Activated CD8-positive, alpha-beta T cell treated with anti-CD3 and anti-CD28 coated beads for 36 hours (primary cell): ENCODE results near the gene REXO4. TPM values are rescaled to one million over a fixed set of nuclear protein-coding genes. Genes with fewer than 3 reads are reported as not detected.
A peak's percentile ranks its signal among the peaks of the same experiment; 100 is the strongest.

Experiments
- ATAC-seq: fragments of 200-7000 bp; cut with Tn5 transposase; one replicate; pipeline ENCODE4 v1.10.0; 2021; ENCODE audit warnings: mild to moderate bottlenecking, moderate library complexity
- CTCF ChIA-PET: fragments of 350-600 bp; sonication (Branson Sonifier 250); formaldehyde crosslinking; loops from one replicate; lab custom pipeline; 2021; ENCODE audit warnings: antibody characterized with exemption; lab: Charles Lee
- POLR2A ChIA-PET: fragments of 350-600 bp; sonication (Branson Sonifier 250); formaldehyde crosslinking; loops from one replicate; lab custom pipeline; 2021; ENCODE audit warnings: antibody characterized with exemption; lab: Charles Lee
- DNase-seq: peaks from one replicate; pipeline ENCODE4 v3.0.0-alpha.2; 2020
- H3K27ac Mint-ChIP-seq: one replicate; pipeline ENCODE4 v1.8.0; 2021; ENCODE audit warnings: mild to moderate bottlenecking, mixed read lengths
- H3K27me3 Mint-ChIP-seq: one replicate; pipeline ENCODE4 v1.8.0; 2021; ENCODE audit warnings: mixed read lengths
- H3K36me3 Mint-ChIP-seq: one replicate; pipeline ENCODE4 v1.8.0; 2021; ENCODE audit warnings: low read depth, mixed read lengths
- H3K4me1 Mint-ChIP-seq: one replicate; pipeline ENCODE4 v1.8.0; 2021; ENCODE audit warnings: low read depth, mixed read lengths
- H3K4me3 Mint-ChIP-seq: one replicate; pipeline ENCODE4 v1.8.0; 2021; ENCODE audit warnings: mild to moderate bottlenecking, moderate library complexity, mixed read lengths
- H3K9me3 Mint-ChIP-seq: one replicate; pipeline ENCODE4 v1.8.0; 2021; ENCODE audit warnings: mixed read lengths
- intact Hi-C: fragments of 100-400 bp; cut with micrococcal nuclease; formaldehyde crosslinking; loops from one replicate; pipeline ENCODE4 v1.10.0; 2022
- total RNA-seq, 2 experiments: library from RNA; stranded (reverse); gene quantifications; one replicate each; pipeline ENCODE4 v1.2.3, GENCODE V29; 2021
- TF ChIP-seq, protein P1 (sequence below): fragments of 200-600 bp; IDR thresholded peaks from one replicate; pipeline ENCODE4 v1.8.0; 2022; ENCODE audit warnings: antibody characterized with exemption, mild to moderate bottlenecking

Gene REXO4
- total RNA-seq, 2 experiments from 2014 or later = 35.3 to 36.7 TPM

DNA sequence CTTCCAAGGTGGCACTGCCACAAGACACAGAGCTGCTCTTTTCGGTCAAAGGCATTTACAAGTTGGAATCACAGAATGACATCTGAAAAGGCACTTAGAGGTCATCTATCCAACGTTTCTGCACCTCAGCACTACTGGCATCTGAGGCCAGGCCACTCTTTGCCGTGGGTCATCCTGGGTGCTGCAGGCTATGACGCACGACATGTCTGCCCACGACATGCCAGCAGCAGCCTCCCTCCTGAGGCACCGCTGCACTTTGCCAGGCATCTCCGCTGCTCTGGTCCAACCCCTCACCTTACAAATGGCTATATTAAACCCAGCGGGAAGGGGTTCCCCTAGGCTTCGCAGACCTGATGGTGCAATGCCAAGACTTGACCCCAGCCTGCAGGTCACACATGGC, 50.0 kb downstream of the REXO4 start:
- H3K4me3 Mint-ChIP-seq = no peak overlapping the region
- H3K4me1 Mint-ChIP-seq = peaks cover 56% of the 10 kb centered on the region
- ChIA-PET POLR2A (interaction anchor here (1.5 to 28.8 kb wide), 2 partner anchors 10 to 19 kb away, joined by 5 to 872 read pairs; partner anchors contain the start of genes MED22, RPL7A, SURF1 and SURF2), CTCF (interaction anchor here (1.1 kb wide), 1 partner anchor 16 kb away, joined by 4 read pairs; no protein-coding TSS in a partner anchor)
- TF ChIP-seq, protein P1, sequence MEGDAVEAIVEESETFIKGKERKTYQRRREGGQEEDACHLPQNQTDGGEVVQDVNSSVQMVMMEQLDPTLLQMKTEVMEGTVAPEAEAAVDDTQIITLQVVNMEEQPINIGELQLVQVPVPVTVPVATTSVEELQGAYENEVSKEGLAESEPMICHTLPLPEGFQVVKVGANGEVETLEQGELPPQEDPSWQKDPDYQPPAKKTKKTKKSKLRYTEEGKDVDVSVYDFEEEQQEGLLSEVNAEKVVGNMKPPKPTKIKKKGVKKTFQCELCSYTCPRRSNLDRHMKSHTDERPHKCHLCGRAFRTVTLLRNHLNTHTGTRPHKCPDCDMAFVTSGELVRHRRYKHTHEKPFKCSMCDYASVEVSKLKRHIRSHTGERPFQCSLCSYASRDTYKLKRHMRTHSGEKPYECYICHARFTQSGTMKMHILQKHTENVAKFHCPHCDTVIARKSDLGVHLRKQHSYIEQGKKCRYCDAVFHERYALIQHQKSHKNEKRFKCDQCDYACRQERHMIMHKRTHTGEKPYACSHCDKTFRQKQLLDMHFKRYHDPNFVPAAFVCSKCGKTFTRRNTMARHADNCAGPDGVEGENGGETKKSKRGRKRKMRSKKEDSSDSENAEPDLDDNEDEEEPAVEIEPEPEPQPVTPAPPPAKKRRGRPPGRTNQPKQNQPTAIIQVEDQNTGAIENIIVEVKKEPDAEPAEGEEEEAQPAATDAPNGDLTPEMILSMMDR = no peak
- H3K36me3 Mint-ChIP-seq = peaks cover 80% of the 10 kb centered on the region
- H3K27ac Mint-ChIP-seq = peak overlapping the region; percentile 98
- ATAC-seq = no peak
- H3K27me3 Mint-ChIP-seq = no peaks in the 10 kb centered on the region
- no peak for DNase-seq
- H3K9me3 Mint-ChIP-seq = no peaks in the 10 kb centered on the region
- intact Hi-C loops = no loop called here

DNA sequence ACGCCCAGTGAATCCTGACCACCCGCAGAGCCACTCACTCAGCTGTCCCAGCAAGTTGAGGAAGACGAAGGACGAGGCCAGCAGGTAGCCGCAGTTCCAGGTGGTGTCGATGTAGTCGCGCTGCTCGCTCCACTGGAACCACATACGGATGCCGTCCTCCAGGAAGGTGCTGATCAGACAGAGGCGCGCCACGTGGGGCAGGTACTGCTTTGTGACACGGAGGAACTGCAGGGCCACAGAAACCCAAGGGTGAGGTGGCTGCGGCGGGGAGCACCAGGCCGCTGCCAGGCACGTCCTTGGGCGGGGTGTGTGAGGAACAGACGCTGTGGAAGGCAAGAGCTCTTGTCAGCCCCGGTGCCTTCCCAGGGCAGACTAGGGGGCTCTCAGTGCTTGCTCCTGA, 50.6 kb downstream of the REXO4 start:
- no peak for ATAC-seq
- ChIA-PET CTCF (no interaction called here), POLR2A (interaction anchor here (0.9 to 28.8 kb wide), 3 partner anchors 11 to 92 kb away, joined by 4 to 872 read pairs (median 5); partner anchors contain the start of genes CACFD1, MED22, RPL7A and SURF1)
- H3K4me1 Mint-ChIP-seq = peaks cover 50% of the 10 kb centered on the region
- H3K27ac Mint-ChIP-seq = peak overlapping the region; percentile 11
- no peaks in the 10 kb centered on the region for H3K9me3 Mint-ChIP-seq
- TF ChIP-seq, protein P1 = no peak
- H3K36me3 Mint-ChIP-seq = peaks cover 75% of the 10 kb centered on the region
- DNase-seq = no peak
- H3K27me3 Mint-ChIP-seq = no peaks in the 10 kb centered on the region
- intact Hi-C loops = no loop called here
- H3K4me3 Mint-ChIP-seq = no peak overlapping the region

DNA sequence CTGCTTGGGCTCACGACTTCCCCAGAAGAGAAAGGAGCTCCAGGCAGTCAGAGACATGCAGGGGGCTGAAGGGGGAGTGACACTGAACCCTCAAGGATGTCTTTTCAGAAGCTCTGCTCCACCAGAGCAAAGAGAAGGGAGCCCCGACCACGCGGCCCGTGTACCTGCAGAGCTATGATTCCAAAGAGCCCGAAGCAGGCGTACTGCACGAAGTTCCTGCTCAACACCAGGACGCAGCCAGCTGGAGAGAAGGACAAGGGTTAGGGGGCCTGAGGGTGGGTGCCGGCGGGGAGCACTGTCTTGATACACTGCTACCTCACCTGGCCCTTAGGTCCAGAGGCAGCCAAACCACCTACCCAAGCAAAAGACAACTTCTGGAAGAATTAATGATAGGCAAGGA, 51.4 kb downstream of the REXO4 start:
- H3K9me3 Mint-ChIP-seq = no peaks in the 10 kb centered on the region
- no peaks in the 10 kb centered on the region for H3K27me3 Mint-ChIP-seq
- ChIA-PET CTCF (interaction anchor here (1.4 kb wide), 1 partner anchor 120 kb away, joined by 4 read pairs; no protein-coding TSS in a partner anchor), POLR2A (interaction anchor here (0.7 to 28.8 kb wide), 4 partner anchors 9 to 336 kb away, joined by 3 to 872 read pairs (median 6); partner anchors contain the start of genes CACFD1, MED22, RPL7A and SURF1)
- H3K36me3 Mint-ChIP-seq = peaks cover 75% of the 10 kb centered on the region
- no peak overlapping the region for H3K4me3 Mint-ChIP-seq
- H3K27ac Mint-ChIP-seq = peak overlapping the region; percentile 0
- no peak for ATAC-seq
- TF ChIP-seq, protein P1 = no peak
- no peak for DNase-seq
- intact Hi-C loops = no loop called here
- peaks cover 50% of the 10 kb centered on the region for H3K4me1 Mint-ChIP-seq

DNA sequence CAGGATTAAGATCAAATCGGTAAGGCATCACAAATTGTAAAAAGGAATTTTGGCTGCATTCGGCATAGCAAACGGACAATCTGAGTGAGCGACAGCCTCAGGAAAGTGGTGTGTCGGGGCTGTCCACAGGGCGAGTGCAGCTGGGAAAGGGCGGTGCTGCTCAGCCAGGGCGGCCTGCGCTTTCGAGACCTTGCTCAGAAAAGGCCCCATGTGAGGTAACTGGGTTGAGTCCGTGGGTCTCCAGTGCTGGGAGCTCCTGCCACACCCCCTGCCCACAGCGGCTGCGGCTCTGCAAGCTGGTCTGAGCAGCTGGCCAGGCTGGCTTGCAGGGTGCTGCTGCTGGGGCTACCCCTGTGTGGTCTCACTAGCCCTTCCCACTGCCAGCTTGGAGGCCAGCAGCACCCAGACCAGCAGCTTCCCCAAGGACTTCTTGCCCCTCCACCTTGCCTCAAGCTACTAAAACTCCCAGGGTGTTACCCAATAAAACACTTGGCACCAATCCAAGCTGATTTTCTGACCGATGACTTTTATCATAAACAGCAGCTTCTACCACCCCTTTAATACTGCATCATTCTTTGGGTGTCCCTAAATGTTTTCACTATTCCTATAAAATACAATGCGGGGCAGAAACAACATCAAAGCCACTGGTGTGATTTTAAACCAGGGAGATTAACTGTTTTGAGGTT, 55.3 kb downstream of the REXO4 start:
- intact Hi-C loops = no loop called here
- H3K4me1 Mint-ChIP-seq = peaks cover 51% of the 10 kb centered on the region
- no peaks in the 10 kb centered on the region for H3K27me3 Mint-ChIP-seq
- TF ChIP-seq, protein P1 = no peak
- H3K27ac Mint-ChIP-seq = no peak overlapping the region
- ChIA-PET POLR2A (interaction anchor here (1.3 to 28.8 kb wide), 5 partner anchors 10 to 59 kb away, joined by 3 to 872 read pairs (median 7); partner anchors contain the start of genes MED22, RPL7A, SURF1 and SURF2), CTCF (interaction anchor here (1.2 to 1.5 kb wide), 2 partner anchors 9 to 124 kb away, joined by 3 to 6 read pairs; no protein-coding TSS in a partner anchor)
- no peaks in the 10 kb centered on the region for H3K9me3 Mint-ChIP-seq
- ATAC-seq = no peak
- no peak overlapping the region for H3K4me3 Mint-ChIP-seq
- no peak for DNase-seq
- peaks cover 63% of the 10 kb centered on the region for H3K36me3 Mint-ChIP-seq
